ENCODE data around the gene HHAT.

DNA sequence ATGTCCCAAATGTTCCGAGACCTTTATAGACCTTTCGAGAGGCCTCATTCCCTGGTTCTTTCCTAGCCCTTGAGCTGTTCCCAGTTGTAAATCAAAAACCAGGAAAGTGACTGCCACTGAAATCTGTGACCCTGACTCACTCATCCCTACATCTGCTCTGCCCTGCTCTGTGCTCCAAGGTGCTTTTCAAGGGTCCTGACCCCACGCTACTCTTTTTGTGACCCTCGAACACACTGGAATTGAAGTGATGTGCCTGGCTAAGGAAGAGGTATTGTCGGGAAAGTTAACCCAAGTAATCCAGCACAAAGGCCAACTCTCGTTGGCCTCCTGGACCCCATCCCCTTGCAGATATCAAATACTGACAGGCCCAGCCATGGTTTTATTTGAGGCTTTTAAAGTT, 244.4 kb downstream of the HHAT start:
- TF ChIP-seq CTCF (IDR thresholded peaks at IDR 0.05) (no peak), POLR2A (IDR thresholded peaks at IDR 0.05) (no peak)
